SW 1271 (cell line): ENCODE results near the gene MCHR2.

Experiments
- DNase-seq, 2 experiments: peaks; one replicate each; lab custom pipeline; 2025; lab: John Stamatoyannopoulos, UW

The MCHR2 gene

DNA sequence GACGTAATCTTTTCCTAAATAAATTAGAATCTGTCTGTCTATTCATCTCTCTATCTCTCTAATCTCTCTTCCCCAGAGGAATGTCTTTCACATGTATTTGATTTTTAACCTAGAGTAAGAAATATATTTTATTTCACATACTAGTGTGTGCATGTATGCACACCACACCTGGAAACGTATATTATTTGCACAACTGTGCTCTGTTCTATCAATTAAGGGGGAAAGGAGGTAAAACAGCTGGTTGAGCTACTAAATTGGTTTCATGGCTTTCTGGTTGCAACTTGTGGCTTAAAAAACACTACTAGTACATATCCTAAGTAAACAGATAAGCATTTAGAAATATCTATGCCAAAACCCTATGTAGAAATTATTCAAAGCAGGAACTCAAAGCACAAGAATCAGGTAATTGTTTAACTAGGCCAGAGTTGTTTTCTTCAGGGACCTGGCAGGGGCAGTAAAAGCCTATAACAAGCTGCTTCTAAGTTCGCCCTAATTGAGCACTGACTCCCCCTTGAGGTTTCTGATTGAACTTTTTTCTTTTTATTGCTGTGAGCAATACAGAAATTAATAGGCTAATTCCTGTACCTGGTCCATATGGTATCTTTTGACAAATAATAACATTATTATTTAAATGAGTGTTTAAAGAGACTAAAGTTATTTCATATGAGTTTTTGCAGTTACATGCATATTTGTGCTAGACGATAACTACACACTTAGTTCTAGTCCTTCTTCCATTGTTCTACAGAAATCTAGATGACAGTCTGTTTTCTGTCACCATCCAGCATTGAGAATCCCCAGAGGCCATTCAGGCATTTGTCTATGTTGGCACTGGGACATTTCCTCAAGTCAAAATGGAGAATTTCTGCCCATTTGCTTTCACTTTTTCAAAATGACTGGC, 88.6 kb downstream of the MCHR2 start:
- peak; percentile 21 to 70 for DNase-seq

- no peak for DNase-seq
Observed at GRCh38 chr6:99901596-99902384, 92.2 kb downstream of the MCHR2 start.

GRCh38 chr6:99894815-99895214, 99.2 kb downstream of the MCHR2 start:
- no peak for DNase-seq

- DNase-seq: no peak
Observed at GRCh38 chr6:99887066-99887465, 107.0 kb downstream of the MCHR2 start.

GRCh38 chr6:99885051-99885450, 109.0 kb downstream of the MCHR2 start:
- no peak for DNase-seq

DNA sequence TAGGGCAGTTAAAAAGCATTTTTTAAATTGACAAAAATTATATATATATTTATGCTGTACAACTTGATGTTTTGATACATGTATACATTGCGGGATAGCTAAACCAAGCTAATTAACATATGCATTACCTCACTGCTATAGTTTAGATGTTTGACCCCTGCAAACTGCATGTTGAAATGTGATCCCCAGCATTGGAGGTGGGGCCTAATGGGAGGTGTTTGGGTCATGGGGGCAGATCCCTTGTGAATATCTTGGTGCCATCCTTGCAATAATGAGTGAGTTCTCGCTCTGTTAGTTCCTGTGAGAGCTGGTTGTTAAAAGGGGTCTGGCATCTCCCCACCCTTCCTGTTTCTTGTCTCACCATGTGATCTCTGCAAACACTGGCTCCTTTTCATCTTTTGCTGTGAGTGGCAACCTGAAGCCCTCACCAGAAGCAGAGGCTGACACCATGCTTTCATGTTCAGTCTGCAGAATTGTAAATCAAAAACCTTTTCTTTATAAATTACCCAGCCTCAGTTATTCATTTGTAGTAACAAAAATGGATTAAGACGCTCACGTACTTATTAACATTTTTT, 111.8 kb downstream of the MCHR2 start:
- DNase-seq: no peak

DNA sequence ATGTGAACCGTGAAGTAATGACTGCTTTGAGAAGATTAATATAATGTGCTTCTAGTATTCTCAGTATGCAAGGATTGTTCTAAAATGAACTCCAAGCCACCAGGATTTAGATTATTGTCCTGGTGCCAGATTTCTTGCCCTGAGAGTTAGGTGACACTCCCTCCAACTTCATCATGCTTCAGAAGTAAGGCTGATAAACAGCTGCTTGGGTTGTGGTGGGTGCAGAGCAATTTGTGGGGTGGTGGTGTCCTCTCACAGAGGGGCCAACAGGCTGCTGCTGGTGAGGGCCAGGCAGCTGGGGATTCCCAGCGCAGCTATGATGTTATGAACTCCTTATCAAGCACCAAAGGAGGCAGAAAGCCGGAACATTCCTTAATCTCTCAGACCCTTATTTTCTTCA, 114.6 kb downstream of the MCHR2 start:
- no peak for DNase-seq

DNA sequence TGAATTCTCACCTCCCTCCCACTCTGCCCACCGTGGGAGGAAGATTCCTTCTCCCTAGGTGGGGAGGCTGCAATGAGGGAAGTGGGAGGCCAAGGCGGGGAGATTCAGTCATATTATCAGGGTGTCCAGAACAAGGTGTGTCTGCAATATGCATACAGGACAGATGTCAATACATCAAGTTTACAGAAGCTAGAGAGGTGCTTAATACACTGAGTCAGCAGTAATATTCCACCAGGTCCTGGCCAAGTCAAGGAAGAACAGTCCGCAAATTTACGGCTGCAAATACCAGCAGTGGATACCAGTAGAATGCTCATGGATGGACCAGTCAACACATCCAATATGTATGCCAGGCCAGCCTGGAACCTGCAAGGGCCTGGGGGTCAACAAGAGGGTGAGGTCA, 119.0 kb downstream of the MCHR2 start:
- no peak for DNase-seq

DNA sequence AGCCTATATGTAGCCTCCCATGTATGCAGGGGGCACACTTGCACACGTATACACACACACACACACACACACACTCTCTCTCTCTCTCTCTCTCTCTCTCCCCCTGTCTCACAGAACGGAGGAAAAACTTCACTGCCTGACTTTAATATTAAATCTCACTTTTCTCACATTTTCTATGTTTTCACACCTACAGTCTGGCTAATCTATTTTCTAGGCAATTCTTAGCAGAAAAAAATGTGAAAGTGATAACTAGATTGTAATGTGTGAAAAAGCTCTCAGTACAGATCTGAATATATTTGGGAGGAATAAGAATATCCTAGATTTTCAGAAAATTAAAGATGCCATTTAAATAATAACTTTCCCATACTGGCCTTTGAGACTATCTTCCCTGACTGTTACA, 120.9 kb downstream of the MCHR2 start:
- no peak for DNase-seq

DNA sequence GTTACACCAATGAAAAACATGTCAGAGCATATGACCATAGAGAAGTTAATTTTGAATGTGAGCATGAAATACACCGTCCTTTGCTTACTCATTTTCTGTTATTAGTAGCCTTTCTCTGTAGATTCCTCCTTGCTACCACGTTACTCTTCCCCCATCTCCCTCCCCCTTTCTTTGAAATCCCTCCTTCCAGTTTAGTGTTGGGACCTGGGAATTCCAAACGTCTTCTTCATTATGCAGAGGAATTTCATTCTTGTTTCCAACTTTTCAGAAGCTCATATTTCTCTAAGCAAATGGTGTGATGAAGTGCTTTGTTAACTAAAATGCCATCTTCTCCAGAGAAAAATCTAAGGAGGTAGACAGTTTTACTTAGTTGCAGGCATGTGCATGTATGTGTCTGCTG, 122.4 kb downstream of the MCHR2 start:
- no peak for DNase-seq
